Neuronal stem cell (in vitro differentiated cells): Measurements from ENCODE around the gene ATP1A4.
A peak's percentile ranks its signal among the peaks of the same experiment; 100 is the strongest.

Experiments used
- DNase-seq: peaks from one replicate; pipeline ENCODE4 v3.0.0-alpha.2; 2013; ENCODE audit warnings: low spot score
- H2AFZ ChIP-seq: one replicate; pipeline ENCODE4 v1.6.1; 2013; ENCODE audit warnings: mild to moderate bottlenecking, low read length, inconsistent platforms
- H2AK5ac ChIP-seq: 2 replicates; pipeline ENCODE4 v1.6.1; 2013; ENCODE audit warnings: low read depth, mild to moderate bottlenecking, inconsistent platforms, low read length, moderate library complexity, mixed read lengths
- H2BK120ac ChIP-seq: 2 replicates; pipeline ENCODE4 v1.6.1; 2013; ENCODE audit warnings: low read depth, mild to moderate bottlenecking, inconsistent platforms, low read length, moderate library complexity, mixed read lengths
- H2BK12ac ChIP-seq: one replicate; pipeline ENCODE4 v1.6.1; 2013; ENCODE audit warnings: low read length, inconsistent platforms
- H2BK15ac ChIP-seq: 2 replicates; pipeline ENCODE4 v1.6.1; 2013; ENCODE audit warnings: mild to moderate bottlenecking, low read length, inconsistent platforms, mixed read lengths
- H2BK5ac ChIP-seq: one replicate; pipeline ENCODE4 v1.6.1; 2013; ENCODE audit warnings: inconsistent platforms, mild to moderate bottlenecking, low read length, moderate library complexity
- H3K14ac ChIP-seq: one replicate; pipeline ENCODE4 v1.6.1; 2013; ENCODE audit warnings: low read length, inconsistent platforms
- H3K18ac ChIP-seq: 2 replicates; pipeline ENCODE4 v1.6.1; 2013; ENCODE audit warnings: low read length, inconsistent platforms
- H3K23ac ChIP-seq: 2 replicates; pipeline ENCODE4 v1.6.1; 2013; ENCODE audit warnings: low read depth, mild to moderate bottlenecking, mixed read lengths, low read length, inconsistent platforms; ENCODE audit not compliant: poor library complexity
- H3K27ac ChIP-seq: replicated peaks from 3 replicates; pipeline ENCODE4 v1.5.1; 2013; ENCODE audit warnings: low read length, inconsistent platforms
- H3K27me3 ChIP-seq, 3 experiments: 2 replicates each; pipeline ENCODE4 v1.6.1; 2013; ENCODE audit warnings: low read length in 3 of 3, mild to moderate bottlenecking in 2 of 3, inconsistent platforms in 1 of 3, low read depth in 1 of 3, mixed read lengths in 1 of 3, moderate library complexity in 1 of 3; ENCODE audit not compliant: control insufficient read depth in 3 of 3, insufficient read depth in 3 of 3
- H3K36me3 ChIP-seq, 2 donors: replicated peaks in 1 of 2; 2 replicates each; pipeline ENCODE4 v1.6.1; 2013; ENCODE audit warnings: low read length in 2 of 2; ENCODE audit not compliant: control insufficient read depth in 2 of 2, insufficient read depth in 2 of 2
- H3K4ac ChIP-seq: 2 replicates; pipeline ENCODE4 v1.6.1; 2013; ENCODE audit warnings: inconsistent platforms, mild to moderate bottlenecking, low read length, moderate library complexity
- H3K4me1 ChIP-seq, 2 donors: 1 replicate in 1 of 2; 2 replicates in 1 of 2; pipeline ENCODE4 v1.6.1; 2013; ENCODE audit warnings: low read length in 2 of 2, low read depth in 1 of 2; ENCODE audit not compliant: control insufficient read depth in 2 of 2, insufficient read depth in 1 of 2
- H3K4me2 ChIP-seq: one replicate; pipeline ENCODE4 v1.6.1; 2013; ENCODE audit warnings: mild to moderate bottlenecking, low read length, inconsistent platforms; ENCODE audit not compliant: insufficient read depth, poor library complexity, severe bottlenecking
- H3K4me3 ChIP-seq, 2 donors: 2 replicates each; pipeline ENCODE4 v1.5.1; 2013; ENCODE audit warnings: low read length in 2 of 2, mild to moderate bottlenecking in 2 of 2, inconsistent platforms in 1 of 2, moderate library complexity in 1 of 2
- H3K79me1 ChIP-seq: one replicate; pipeline ENCODE4 v1.6.1; 2013; ENCODE audit warnings: low read depth, mild to moderate bottlenecking, inconsistent platforms, low read length, moderate library complexity
- H3K9ac ChIP-seq: one replicate; pipeline ENCODE4 v1.6.1; 2013; ENCODE audit warnings: mild to moderate bottlenecking, low read depth, low read length, inconsistent platforms; ENCODE audit not compliant: poor library complexity
- H3K9me3 ChIP-seq, 2 donors: replicated peaks in 1 of 2; 2 replicates each; pipeline versions ENCODE3 to v1.6.1; 2013; ENCODE audit warnings: low read length in 2 of 2, mild to moderate bottlenecking in 2 of 2, inconsistent platforms in 1 of 2, low read depth in 1 of 2, mixed read lengths in 1 of 2, moderate library complexity in 1 of 2; ENCODE audit not compliant: control insufficient read depth in 2 of 2, insufficient read depth in 1 of 2
- H4K8ac ChIP-seq: one replicate; pipeline ENCODE4 v1.6.1; 2013; ENCODE audit warnings: low read depth, mild to moderate bottlenecking, inconsistent platforms, low read length, moderate library complexity
- H4K91ac ChIP-seq: one replicate; pipeline ENCODE4 v1.6.1; 2013; ENCODE audit warnings: low read length, low read depth, mild to moderate bottlenecking, inconsistent platforms; ENCODE audit not compliant: poor library complexity
- WGBS, 2 donors: extraction: QIAGEN DNeasy Blood & Tissue Kit; methylation state at CpG; one replicate each; pipeline ENCODE4 v1.1.7; 2013; ENCODE audit warnings: missing lambda C conversion rate in 2 of 2, mixed read lengths in 1 of 2; ENCODE audit not compliant: insufficient read length in 2 of 2, insufficient replicate concordance in 1 of 2; ENCODE audit errors: extremely low coverage in 2 of 2; 5-methylcytosine and 5-hydroxymethylcytosine counted together

The ATP1A4 gene

GRCh38 chr1:160210561-160210960 lies 59.2 kb downstream of the ATP1A4 start:
- Histone ChIP-seq H3K36me3 (peaks cover 55 to 84% of the 10 kb centered on the region in 2 donors), H3K4ac (no peak overlapping the region)

GRCh38 chr1:160211046-160211790 lies 59.8 kb downstream of the ATP1A4 start:
- Histone ChIP-seq H3K4me1 (peaks cover 53% of the 10 kb centered on the region in 2 donors), H3K4me3 (no peak overlapping the region), H3K18ac (no peak overlapping the region), H4K8ac (no peak overlapping the region), H2AK5ac (no peak overlapping the region), H3K27me3 (no peaks in the 10 kb centered on the region), H3K4me2 (no peak overlapping the region), H3K4ac (no peak overlapping the region), H2BK5ac (no peak overlapping the region), H3K79me1 (peaks cover 2% of the 10 kb centered on the region), H3K9ac (no peak overlapping the region), H3K23ac (no peak overlapping the region), H3K14ac (no peak overlapping the region), H2BK120ac (no peak overlapping the region), H3K27ac (peak overlapping the region; percentile 1), H3K9me3 (no peaks in the 10 kb centered on the region), H2AFZ (no peak overlapping the region), H2BK12ac (no peak overlapping the region), H3K36me3 (peaks cover 60 to 91% of the 10 kb centered on the region in 2 donors), H4K91ac (no peak overlapping the region), H2BK15ac (no peak overlapping the region)
- no CpG with 5 or more reads among the region's 10 CpGs for WGBS, 2 donors
- peak; percentile 58 for DNase-seq

More at GRCh38 chr1:160210561-160210960, 59.2 kb downstream of the ATP1A4 start:
- Histone ChIP-seq H4K91ac (no peak overlapping the region), H3K9ac (no peak overlapping the region), H2BK5ac (no peak overlapping the region), H3K4me2 (no peak overlapping the region), H3K14ac (no peak overlapping the region), H2AK5ac (no peak overlapping the region), H4K8ac (no peak overlapping the region), H3K18ac (no peak overlapping the region), H3K27me3 (no peaks in the 10 kb centered on the region), H3K27ac (no peak overlapping the region), H2BK12ac (no peak overlapping the region), H3K4me1 (peaks cover 55% of the 10 kb centered on the region in 2 donors), H2BK15ac (no peak overlapping the region), H3K79me1 (peaks cover 5% of the 10 kb centered on the region), H3K23ac (no peak overlapping the region), H2AFZ (no peak overlapping the region), H2BK120ac (no peak overlapping the region), H3K9me3 (no peaks in the 10 kb centered on the region), H3K4me3 (no peak overlapping the region)
- WGBS, 2 donors: no CpG with 5 or more reads among the region's 5 CpGs
- DNase-seq: no peak

GRCh38 chr1:160214481-160215140 lies 63.2 kb downstream of the ATP1A4 start:
- no peak for DNase-seq

GRCh38 chr1:160216301-160216700 lies 64.9 kb downstream of the ATP1A4 start:
- Histone ChIP-seq H4K91ac (no peak overlapping the region), H3K18ac (no peak overlapping the region), H2BK12ac (no peak overlapping the region), H3K9me3 (no peaks in the 10 kb centered on the region), H3K36me3 (peaks cover 62 to 100% of the 10 kb centered on the region in 2 donors), H3K4me1 (peaks cover 6 to 12% of the 10 kb centered on the region in 2 donors), H3K14ac (no peak overlapping the region), H2BK5ac (no peak overlapping the region), H3K4me2 (no peak overlapping the region), H2BK120ac (no peak overlapping the region), H3K23ac (no peak overlapping the region), H2AFZ (no peak overlapping the region), H3K79me1 (no peaks in the 10 kb centered on the region), H3K4ac (no peak overlapping the region), H3K4me3 (no peak overlapping the region), H3K27ac (no peak overlapping the region), H3K27me3 (no peaks in the 10 kb centered on the region), H4K8ac (no peak overlapping the region), H2AK5ac (no peak overlapping the region), H2BK15ac (no peak overlapping the region), H3K9ac (no peak overlapping the region)
- no peak for DNase-seq

More at GRCh38 chr1:160214481-160215140, 63.2 kb downstream of the ATP1A4 start:
- Histone ChIP-seq H3K4me2 (no peak overlapping the region), H3K4me3 (no peak overlapping the region), H2BK5ac (no peak overlapping the region), H2AK5ac (no peak overlapping the region), H3K79me1 (no peaks in the 10 kb centered on the region), H3K27ac (no peak overlapping the region), H2BK120ac (no peak overlapping the region), H2BK15ac (no peak overlapping the region), H3K23ac (no peak overlapping the region), H4K91ac (no peak overlapping the region), H3K36me3 (peaks cover 67 to 94% of the 10 kb centered on the region in 2 donors), H4K8ac (no peak overlapping the region), H3K9me3 (no peaks in the 10 kb centered on the region), H3K18ac (no peak overlapping the region), H3K14ac (no peak overlapping the region), H3K4ac (no peak overlapping the region), H3K9ac (no peak overlapping the region), H3K4me1 (peaks cover 22 to 26% of the 10 kb centered on the region in 2 donors), H3K27me3 (no peaks in the 10 kb centered on the region), H2BK12ac (no peak overlapping the region), H2AFZ (no peak overlapping the region)
- no CpG with 5 or more reads among the region's 3 CpGs for WGBS, 2 donors
